ENCODE data around the gene POMT2. TPM values are rescaled to one million over a fixed set of nuclear protein-coding genes. Genes with fewer than 3 reads are reported as not detected.

POMT2 gene
- total and polyA plus RNA-seq, 4 experiments from 2014 or later: 0.86 to 15.2 (median 7.1) TPM

DNA sequence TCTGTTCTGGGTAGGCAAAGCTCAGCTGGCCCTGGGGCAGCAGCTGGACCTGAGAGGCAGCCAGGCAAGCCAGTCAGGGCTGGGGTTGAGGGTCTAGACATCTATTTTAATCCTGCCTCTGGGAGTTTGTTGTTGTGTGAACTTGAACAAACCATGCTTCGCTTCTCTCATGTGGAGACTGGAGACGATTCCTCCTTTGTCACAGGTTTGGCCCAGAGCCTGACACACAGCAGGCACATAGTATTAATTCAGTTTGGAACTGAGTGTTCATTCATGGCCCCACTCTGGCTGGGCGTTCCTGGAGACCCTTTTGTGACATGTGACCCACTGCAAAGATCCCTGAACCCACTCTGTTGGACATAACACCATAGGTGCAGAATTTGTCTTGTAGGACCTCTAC, 89.0 kb downstream of the POMT2 start:
- H3K4me1 ChIP-seq (ENCODE audit: insufficient read depth, low read length): no peaks in the 10 kb centered on the region
- H3K27me3 Mint-ChIP-seq: peaks cover 0 to 9% of the 10 kb centered on the region in 2 donors
- H3K36me3 Mint-ChIP-seq: peaks cover 0 to 4% of the 10 kb centered on the region in 2 donors
- no peak for DNase-seq
- CTCF ChIA-PET (ENCODE audit: partially characterized antibody): no interaction called here
- peaks cover 0 to 2% (median 0%) of the 10 kb centered on the region in 8 donors for H3K9me3 Mint-ChIP-seq
- no peaks in the 10 kb centered on the region for H3K9me3 ChIP-seq (ENCODE audit: control insufficient read depth in 1 of 2, low read length in 2 of 2)
- POLR2A ChIA-PET (ENCODE audit: partially characterized antibody): no interaction called here
- no peaks in the 10 kb centered on the region for H3K27me3 ChIP-seq (ENCODE audit: insufficient read depth, low read length)
- H3K4me1 Mint-ChIP-seq: peaks cover 0 to 2% (median 0%) of the 10 kb centered on the region in 4 donors
- H3K27ac Mint-ChIP-seq: no peak overlapping the region
- no peak overlapping the region for H3K27ac ChIP-seq (ENCODE audit: low read depth, low read length)
- no peaks in the 10 kb centered on the region for H3K36me3 ChIP-seq (ENCODE audit: insufficient read depth, low read length)
- no peak overlapping the region for H3K4me3 Mint-ChIP-seq
- intact Hi-C loops (cut with micrococcal nuclease): no loop called here
- no peak overlapping the region for H3K4me3 ChIP-seq (ENCODE audit: low read length in 2 of 2)

DNA sequence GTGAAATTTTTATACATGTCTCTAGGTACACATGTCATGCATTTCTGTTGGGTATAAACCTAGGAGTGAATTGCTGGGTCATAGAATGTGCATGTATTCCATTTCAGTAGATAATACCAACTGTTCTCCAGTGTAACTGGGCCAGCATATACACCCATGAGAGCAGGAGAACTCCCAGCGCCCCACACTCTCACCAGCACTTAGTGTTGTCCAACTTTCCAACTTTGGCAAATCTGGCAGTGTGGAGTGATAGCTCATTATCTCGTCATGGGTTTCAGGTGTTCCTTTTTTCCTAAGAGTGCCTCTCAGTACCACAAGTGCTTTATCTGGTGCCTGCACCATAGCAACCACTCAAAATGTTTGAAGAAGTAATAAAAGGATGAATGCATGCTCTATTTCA, 89.8 kb downstream of the POMT2 start:
- no peak overlapping the region for H3K4me3 ChIP-seq (ENCODE audit: low read length in 2 of 2)
- ChIA-PET POLR2A (ENCODE audit: partially characterized antibody) (no interaction called here), CTCF (ENCODE audit: partially characterized antibody) (no interaction called here)
- Mint-ChIP-seq H3K4me1 (peaks cover 0 to 2% (median under 1%) of the 10 kb centered on the region in 4 donors), H3K4me3 (no peak overlapping the region), H3K27ac (no peak overlapping the region), H3K36me3 (peaks cover 0 to 4% of the 10 kb centered on the region in 2 donors), H3K9me3 (peaks cover 0 to 2% (median 0%) of the 10 kb centered on the region in 8 donors), H3K27me3 (peaks cover 0 to 9% of the 10 kb centered on the region in 2 donors)
- no peaks in the 10 kb centered on the region for H3K36me3 ChIP-seq (ENCODE audit: insufficient read depth, low read length)
- no peaks in the 10 kb centered on the region for H3K4me1 ChIP-seq (ENCODE audit: insufficient read depth, low read length)
- no peaks in the 10 kb centered on the region for H3K27me3 ChIP-seq (ENCODE audit: insufficient read depth, low read length)
- no peaks in the 10 kb centered on the region for H3K9me3 ChIP-seq (ENCODE audit: control insufficient read depth in 1 of 2, low read length in 2 of 2)
- no peak overlapping the region for H3K27ac ChIP-seq (ENCODE audit: low read depth, low read length)
- no peak for DNase-seq
- intact Hi-C loops (cut with micrococcal nuclease): no loop called here

DNA sequence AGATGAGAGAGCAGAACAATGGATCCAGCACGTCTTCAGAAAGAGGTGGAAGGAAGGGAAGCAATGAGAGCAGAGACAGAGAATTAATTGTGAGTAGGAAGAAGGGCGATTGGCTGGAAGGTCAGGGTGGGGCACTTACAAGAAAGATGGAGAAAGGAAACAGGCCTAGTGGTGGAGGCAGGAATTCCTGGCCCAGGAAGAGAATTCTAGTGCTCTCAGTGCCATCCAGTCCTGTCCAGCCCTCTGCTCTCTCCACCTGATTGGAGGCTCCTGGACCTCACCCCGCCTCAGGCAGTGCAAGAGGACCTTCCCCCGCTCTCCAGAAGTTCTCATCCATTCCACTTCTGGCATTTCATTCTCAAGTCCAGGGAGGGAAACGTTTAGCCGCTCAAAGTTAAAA, 92.6 kb downstream of the POMT2 start:
- H3K27ac ChIP-seq (ENCODE audit: low read depth, low read length): no peak overlapping the region
- no peak overlapping the region for H3K4me3 ChIP-seq (ENCODE audit: low read length in 2 of 2)
- H3K36me3 ChIP-seq (ENCODE audit: insufficient read depth, low read length): no peaks in the 10 kb centered on the region
- POLR2A ChIA-PET (ENCODE audit: partially characterized antibody): no interaction called here
- intact Hi-C loops (cut with micrococcal nuclease): no loop called here
- Mint-ChIP-seq H3K4me3 (no peak overlapping the region), H3K36me3 (peaks cover 0 to 4% of the 10 kb centered on the region in 2 donors), H3K4me1 (peaks cover 0 to 4% (median 2%) of the 10 kb centered on the region in 4 donors), H3K27me3 (peaks cover 2 to 5% of the 10 kb centered on the region in 2 donors), H3K9me3 (peaks cover 0 to 2% (median 0%) of the 10 kb centered on the region in 8 donors), H3K27ac (no peak overlapping the region)
- DNase-seq: no peak
- CTCF ChIA-PET (ENCODE audit: partially characterized antibody): interaction anchor here (0.6 kb wide), 1 partner anchor 315 kb away, joined by 3 read pairs; no protein-coding TSS in a partner anchor
- H3K27me3 ChIP-seq (ENCODE audit: insufficient read depth, low read length): no peaks in the 10 kb centered on the region
- H3K9me3 ChIP-seq (ENCODE audit: control insufficient read depth in 1 of 2, low read length in 2 of 2): no peaks in the 10 kb centered on the region
- H3K4me1 ChIP-seq (ENCODE audit: insufficient read depth, low read length): no peaks in the 10 kb centered on the region

DNA sequence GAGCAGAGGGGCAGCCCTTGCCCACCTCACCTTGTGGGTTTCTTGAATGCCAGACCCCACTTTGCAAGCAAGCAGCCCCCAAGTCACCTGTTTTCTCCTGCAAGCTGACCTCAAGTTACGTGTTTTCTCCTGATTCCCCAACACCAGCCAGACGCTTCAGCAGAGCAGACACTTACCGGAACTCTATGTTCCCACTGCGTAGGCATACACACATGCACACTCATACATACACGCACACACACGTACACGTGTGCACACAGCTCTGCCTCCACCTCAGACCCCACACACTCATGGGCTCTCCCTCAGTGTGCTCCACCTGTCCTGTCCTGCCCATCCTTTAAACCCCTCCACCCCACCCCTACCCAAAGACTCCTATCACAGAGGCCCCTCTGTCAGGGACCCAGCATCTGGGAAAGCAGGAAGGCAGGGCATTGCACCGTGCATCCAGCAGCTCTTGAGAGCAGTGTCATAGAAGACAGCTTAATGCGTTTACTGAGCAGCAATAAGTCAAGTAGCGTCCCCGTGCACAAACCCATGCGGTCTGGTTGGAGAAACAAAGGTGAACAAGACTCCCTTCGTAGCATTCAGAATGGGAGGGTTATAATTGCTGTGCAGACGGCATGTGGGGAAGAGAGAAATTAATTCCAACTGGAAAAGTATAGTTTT, 94.7 kb downstream of the POMT2 start:
- no peaks in the 10 kb centered on the region for H3K4me1 ChIP-seq (ENCODE audit: insufficient read depth, low read length)
- POLR2A ChIA-PET (ENCODE audit: partially characterized antibody): no interaction called here
- no peak overlapping the region for H3K27ac Mint-ChIP-seq
- H3K4me3 Mint-ChIP-seq: no peak overlapping the region
- no peak overlapping the region for H3K27ac ChIP-seq (ENCODE audit: low read depth, low read length)
- no peak overlapping the region for H3K4me3 ChIP-seq (ENCODE audit: low read length in 2 of 2)
- CTCF ChIA-PET (ENCODE audit: partially characterized antibody): no interaction called here
- H3K36me3 ChIP-seq (ENCODE audit: insufficient read depth, low read length): no peaks in the 10 kb centered on the region
- intact Hi-C loops (cut with micrococcal nuclease): no loop called here
- no peaks in the 10 kb centered on the region for H3K27me3 ChIP-seq (ENCODE audit: insufficient read depth, low read length)
- H3K9me3 ChIP-seq (ENCODE audit: control insufficient read depth in 1 of 2, low read length in 2 of 2): no peaks in the 10 kb centered on the region
- no peak for DNase-seq
- peaks cover 0 to 3% (median 0%) of the 10 kb centered on the region in 8 donors for H3K9me3 Mint-ChIP-seq
- peaks cover 0 to 5% (median 3%) of the 10 kb centered on the region in 4 donors for H3K4me1 Mint-ChIP-seq
- H3K27me3 Mint-ChIP-seq: peaks cover 6% of the 10 kb centered on the region in 2 donors
- peaks cover 0 to 4% of the 10 kb centered on the region in 2 donors for H3K36me3 Mint-ChIP-seq

DNA sequence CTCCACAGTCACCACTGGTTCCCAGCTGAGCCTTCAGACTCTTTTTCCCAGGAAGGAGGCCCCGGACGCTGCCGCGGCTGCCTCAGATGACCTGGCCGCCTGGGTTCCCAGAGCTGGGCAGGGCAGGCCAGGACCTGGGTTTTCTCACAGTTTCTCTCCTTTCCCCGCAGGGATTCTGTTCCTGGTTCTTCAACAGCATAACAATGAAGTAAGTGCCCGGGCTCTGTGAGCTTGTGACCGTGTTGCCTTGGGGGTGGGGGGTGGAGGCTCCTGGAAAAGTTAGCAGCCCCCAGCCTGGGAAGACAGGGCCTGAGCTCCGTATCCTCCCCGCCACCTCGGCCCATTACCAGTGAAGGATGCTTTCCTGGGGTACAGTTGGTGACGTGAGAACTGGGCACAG, 95.4 kb downstream of the POMT2 start:
- Mint-ChIP-seq H3K27me3 (peaks cover 6 to 8% of the 10 kb centered on the region in 2 donors), H3K4me3 (no peak overlapping the region), H3K27ac (no peak overlapping the region), H3K4me1 (peaks cover 0 to 5% (median 3%) of the 10 kb centered on the region in 4 donors), H3K9me3 (peaks cover 0 to 3% (median 0%) of the 10 kb centered on the region in 8 donors), H3K36me3 (peaks cover 0 to 4% of the 10 kb centered on the region in 2 donors)
- Histone ChIP-seq H3K4me1 (ENCODE audit: insufficient read depth, low read length) (no peaks in the 10 kb centered on the region), H3K27me3 (ENCODE audit: insufficient read depth, low read length) (no peaks in the 10 kb centered on the region), H3K4me3 (ENCODE audit: low read length in 2 of 2) (no peak overlapping the region), H3K9me3 (ENCODE audit: control insufficient read depth in 1 of 2, low read length in 2 of 2) (no peaks in the 10 kb centered on the region), H3K36me3 (ENCODE audit: insufficient read depth, low read length) (no peaks in the 10 kb centered on the region), H3K27ac (ENCODE audit: low read depth, low read length) (no peak overlapping the region)
- intact Hi-C loops (cut with micrococcal nuclease): no loop called here
- POLR2A ChIA-PET (ENCODE audit: partially characterized antibody): no interaction called here
- CTCF ChIA-PET (ENCODE audit: partially characterized antibody): no interaction called here
- no peak for DNase-seq

Small RNA genes within 50 kb of the gene (microRNA-seq; reads per million reads assigned to microRNA genes)
- gene MIR1260A (ENCODE audit: borderline microRNAs expressed, borderline number of aligned reads, borderline replicate concordance): not detected

Other genes with a start within 250 kb of the POMT2 start
- 10 to 100 TPM; 18.6 to 21.5 TPM for gene CIPC, start 222.6 kb downstream of the POMT2 start, total RNA-seq
- 1 to 10 TPM; 5.4 to 7.1 TPM for gene CIPC, start 222.6 kb downstream of the POMT2 start, polyA plus RNA-seq
- gene ZDHHC22, start 179.1 kb downstream of the POMT2 start, total RNA-seq: not detected
- not detected for gene ZDHHC22, start 179.1 kb downstream of the POMT2 start, polyA plus RNA-seq
- gene TMEM63C, start 139.1 kb downstream of the POMT2 start, total RNA-seq: 1 to 10 TPM in 1 of 2 experiments, under 1 TPM in 1; 0.36 to 1.7 TPM
- not detected for gene TMEM63C, start 139.1 kb downstream of the POMT2 start, polyA plus RNA-seq
- not detected for gene NGB, start 49.7 kb downstream of the POMT2 start, total RNA-seq
- not detected for gene NGB, start 49.7 kb downstream of the POMT2 start, polyA plus RNA-seq
- 10 to 100 TPM; 10.5 to 11.8 TPM for gene GSTZ1, start 153 bp upstream of the POMT2 start, total RNA-seq
- gene GSTZ1, start 153 bp upstream of the POMT2 start, polyA plus RNA-seq: 1 to 10 TPM; 5.2 to 6.4 TPM
- gene TMED8, start 56.2 kb upstream of the POMT2 start, total RNA-seq: 1 to 10 TPM; 8.3 to 8.6 TPM
- 1 to 10 TPM; 2.5 to 3.5 TPM for gene TMED8, start 56.2 kb upstream of the POMT2 start, polyA plus RNA-seq
- gene SAMD15, start 56.5 kb upstream of the POMT2 start, total RNA-seq: under 1 TPM; 0.11 to 0.38 TPM
- not detected for gene SAMD15, start 56.5 kb upstream of the POMT2 start, polyA plus RNA-seq
- gene NOXRED1, start 102.6 kb upstream of the POMT2 start, total RNA-seq: 1 to 10 TPM; 1.1 TPM
- not detected for gene NOXRED1, start 102.6 kb upstream of the POMT2 start, polyA plus RNA-seq
- gene VIPAS39, start 136.7 kb upstream of the POMT2 start, total RNA-seq: 10 to 100 TPM; 18.6 to 22.5 TPM
- gene VIPAS39, start 136.7 kb upstream of the POMT2 start, polyA plus RNA-seq: 1 to 10 TPM; 7.6 to 8.4 TPM
- 10 to 100 TPM; 88.5 to 89.9 TPM for gene AHSA1, start 137.2 kb upstream of the POMT2 start, total RNA-seq
- 100 to 1,000 TPM in 1 of 2 donors, 10 to 100 TPM in 1; 95.6 to 134 TPM for gene AHSA1, start 137.2 kb upstream of the POMT2 start, polyA plus RNA-seq
- gene ISM2, start 177.9 kb upstream of the POMT2 start, total RNA-seq: not detected
- not detected for gene ISM2, start 177.9 kb upstream of the POMT2 start, polyA plus RNA-seq

All from CD4-positive, alpha-beta memory T cell (primary cell).